ENCODE results near the gene DCDC2B. TPM values are rescaled to one million over a fixed set of nuclear protein-coding genes. Genes with fewer than 3 reads are reported as not detected.
"Not testable (repeated sequence)": the region's sequence is repeated elsewhere in the genome, so short reads cannot be mapped to it uniquely, and the experiment has no call there.

The DCDC2B gene
- total RNA-seq, 1 donor from 2014 or later = 0.11 TPM

DNA sequence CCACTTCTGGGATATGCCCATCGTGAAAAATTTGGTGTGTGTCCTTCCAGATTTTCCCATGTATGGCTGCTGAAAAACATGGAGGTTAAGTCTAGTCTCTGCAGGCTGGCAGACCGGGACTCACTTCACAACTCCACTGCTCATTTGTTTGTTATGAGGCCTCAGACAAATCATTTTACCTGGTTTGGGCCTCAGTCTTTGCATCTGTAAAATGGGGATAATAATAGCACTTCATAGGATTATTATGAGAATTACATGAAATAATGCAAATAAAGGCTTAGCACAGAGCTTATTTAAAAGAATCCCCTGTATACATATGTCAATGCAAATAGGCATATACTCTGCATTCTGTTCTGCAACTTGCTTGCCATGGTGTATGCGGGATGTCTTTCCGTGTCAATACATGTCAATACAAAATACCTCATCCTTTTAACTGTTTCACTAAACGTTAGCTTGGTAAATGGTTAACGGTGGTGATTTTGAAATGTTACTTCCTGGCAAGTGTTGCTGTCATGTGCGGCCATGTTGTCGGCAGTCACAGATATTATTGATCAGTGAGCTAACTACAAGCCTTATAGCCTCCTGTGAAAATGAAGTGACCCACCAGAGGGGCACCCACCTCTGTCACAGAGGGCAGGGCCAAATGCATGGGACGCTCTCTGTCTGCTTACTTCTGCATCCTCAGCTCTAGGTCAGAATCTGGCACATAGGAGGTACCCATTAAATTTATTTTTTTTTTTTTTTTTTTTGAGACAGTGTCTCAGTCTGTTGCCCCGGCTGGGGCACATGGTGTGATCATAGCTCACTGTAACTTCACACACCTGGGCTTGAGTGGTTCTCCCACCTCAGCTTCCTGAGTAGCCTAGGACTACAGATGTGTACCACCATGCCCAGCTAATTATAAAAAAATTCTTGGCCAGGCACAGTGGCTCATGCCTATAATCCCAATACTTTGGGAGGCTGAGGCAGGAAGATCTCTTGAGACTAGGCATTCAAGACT lies 46.5 kb downstream of the DCDC2B start:
- no peak for DNase-seq (ENCODE audit: low read depth)

DNA sequence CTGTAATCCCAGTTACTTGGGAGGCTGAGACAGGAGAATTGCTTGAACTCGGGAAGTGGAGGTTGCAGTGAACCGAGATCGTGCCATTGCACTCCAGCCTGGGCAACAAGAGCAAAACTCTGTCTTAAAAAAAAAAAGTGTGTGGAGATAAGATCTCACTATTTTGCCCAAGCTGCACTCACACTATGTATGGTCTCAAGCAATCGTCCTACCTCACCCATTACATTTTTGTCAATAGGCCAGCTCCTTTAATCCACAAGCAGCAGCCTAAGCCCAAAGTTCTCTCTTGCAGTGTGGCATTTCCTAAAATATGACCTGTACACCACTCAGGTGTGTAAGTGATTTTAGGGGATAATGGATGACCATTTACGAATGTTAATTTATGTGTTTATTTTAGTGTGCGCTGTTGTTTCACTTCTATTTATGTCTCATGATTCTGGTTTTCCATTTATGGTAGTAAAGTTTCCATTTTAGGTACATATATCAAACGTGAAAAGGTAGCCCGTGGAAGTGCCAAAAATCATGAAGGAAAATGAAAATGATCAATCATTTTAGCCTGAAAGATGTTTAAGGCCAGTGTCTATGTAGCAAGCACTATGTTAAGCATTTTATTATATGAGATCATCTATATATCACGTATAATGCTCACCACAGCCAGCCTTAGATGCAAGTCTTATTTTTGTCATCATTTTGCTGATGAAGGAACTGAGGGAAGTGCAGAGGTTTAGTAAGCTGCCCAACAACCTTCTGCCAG lies 47.8 kb downstream of the DCDC2B start:
- no peak for DNase-seq (ENCODE audit: low read depth)

GRCh38 chr1:32257227-32257508 lies 48.3 kb downstream of the DCDC2B start:
- DNase-seq (ENCODE audit: low read depth) = no peak

DNA sequence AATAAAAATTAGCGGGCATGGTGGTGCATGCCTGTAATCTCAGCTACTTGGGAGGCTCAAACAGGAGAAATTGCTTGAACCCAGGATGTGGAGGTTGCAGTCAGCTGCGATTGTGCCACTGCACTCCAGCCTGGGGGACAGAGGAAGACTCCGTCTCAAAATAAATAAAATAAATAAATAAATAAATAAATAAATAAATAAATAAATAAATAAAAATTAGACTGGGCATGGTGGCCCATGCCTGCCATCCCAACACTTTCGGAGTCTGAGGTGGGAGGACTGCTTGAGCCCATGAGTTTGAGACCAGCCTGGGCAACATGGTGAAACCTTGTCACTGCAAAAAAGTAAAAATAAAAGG lies 54.3 kb downstream of the DCDC2B start:
- not testable (repeated sequence) for DNase-seq (ENCODE audit: low read depth)

DNA sequence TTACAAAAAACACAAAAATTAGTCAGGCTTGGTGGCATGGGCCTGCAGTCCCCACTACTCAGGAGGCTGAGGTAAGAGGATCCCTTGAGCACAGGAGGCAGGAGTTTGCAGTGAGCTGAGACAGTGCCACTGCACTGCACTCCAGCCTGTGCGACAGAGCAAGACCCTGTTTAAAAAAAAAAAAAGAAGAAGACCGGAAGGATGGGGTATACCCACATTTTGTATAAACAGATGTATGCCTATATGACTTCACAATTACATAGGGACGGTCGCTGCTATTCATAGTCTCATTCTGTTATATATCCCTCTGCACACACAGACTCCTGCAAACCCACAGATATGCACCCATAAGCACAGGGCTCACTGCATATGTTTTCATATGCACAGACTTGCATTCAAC lies 54.9 kb downstream of the DCDC2B start:
- DNase-seq (ENCODE audit: low read depth) = no peak

Other genes starting within 250 kb of the DCDC2B start
- 44.3 and 45.2 TPM in 2 replicates for gene KHDRBS1, start 195.2 kb upstream of the DCDC2B start, total RNA-seq
- gene TMEM39B, start 136.2 kb upstream of the DCDC2B start, total RNA-seq = 4.9 and 5.6 TPM in 2 replicates
- 59.3 and 60.6 TPM in 2 replicates for gene KPNA6, start 101.0 kb upstream of the DCDC2B start, total RNA-seq
- 44.2 and 44.4 TPM in 2 replicates for gene TXLNA, start 29.4 kb upstream of the DCDC2B start, total RNA-seq
- gene CCDC28B, start 8.5 kb upstream of the DCDC2B start, total RNA-seq = 65.3 and 89.7 TPM in 2 replicates
- 2.0 and 2.3 TPM in 2 replicates for gene IQCC, start 3.4 kb upstream of the DCDC2B start, total RNA-seq
- 10.1 and 11.6 TPM in 2 replicates for gene TMEM234, start 13.3 kb downstream of the DCDC2B start, total RNA-seq
- gene EIF3I, start 13.3 kb downstream of the DCDC2B start, total RNA-seq = 222 and 238 TPM in 2 replicates
- gene FAM167B, start 38.1 kb downstream of the DCDC2B start, total RNA-seq = 0.53 TPM in 1 of 2 replicates, not detected in the other
- not detected in 2 replicates for gene LCK, start 42.2 kb downstream of the DCDC2B start, total RNA-seq
- 21.0 and 21.4 TPM in 2 replicates for gene HDAC1, start 83.0 kb downstream of the DCDC2B start, total RNA-seq
- gene MARCKSL1, start 127.1 kb downstream of the DCDC2B start, total RNA-seq = 65.5 and 94.0 TPM in 2 replicates
- gene FAM229A, start 153.4 kb downstream of the DCDC2B start, total RNA-seq = 4.4 and 5.2 TPM in 2 replicates
- 0.88 and 1.0 TPM in 2 replicates for gene TSSK3, start 153.4 kb downstream of the DCDC2B start, total RNA-seq
- 62.8 and 63.2 TPM in 2 replicates for gene BSDC1, start 185.4 kb downstream of the DCDC2B start, total RNA-seq

Data from myocyte (in vitro differentiated cells).